ENCODE results near the gene ZNFX1. TPM values are rescaled to one million over a fixed set of nuclear protein-coding genes. Genes with fewer than 3 reads are reported as not detected.

Gene ZNFX1
- polyA plus RNA-seq, 1 of the 3 experiments (the other 2 are of a cell fraction) = 3.9 TPM

DNA sequence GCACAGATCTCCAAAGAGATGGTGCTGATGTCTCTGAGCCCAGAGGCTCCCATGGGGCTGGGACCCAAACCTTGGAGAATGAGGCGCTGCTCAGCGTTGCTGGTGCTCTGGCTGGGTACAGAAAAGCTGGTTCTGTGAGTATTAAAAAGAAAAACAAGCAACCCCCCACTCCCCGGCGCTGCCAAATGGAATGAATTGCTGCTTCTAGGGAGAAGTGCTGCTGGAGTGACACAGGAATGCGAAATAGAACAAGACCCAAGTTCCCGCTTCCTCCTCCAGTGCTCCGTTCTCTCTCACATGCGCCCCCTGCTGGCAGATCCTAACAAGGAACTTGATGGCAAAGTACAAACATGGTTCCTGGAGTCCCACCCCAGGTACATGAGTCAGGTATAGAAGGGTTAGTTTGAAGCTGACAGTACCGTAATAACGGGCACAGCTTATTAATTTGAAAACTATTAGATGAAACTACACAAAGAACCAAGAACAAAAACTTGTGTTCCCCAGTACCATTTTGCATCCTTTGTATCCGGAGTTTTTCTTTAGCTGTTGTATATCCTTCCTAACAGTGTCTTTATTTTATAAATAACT, 60.8 kb downstream of the ZNFX1 start:
- Histone ChIP-seq H3K9me2 (no peaks in the 10 kb centered on the region), H3K27me3 (ENCODE audit: insufficient read depth) (no peaks in the 10 kb centered on the region), H3K36me3 (replicated peaks in 1 of 2; ENCODE audit: control insufficient read depth in 1 of 2, insufficient read depth in 2 of 2, low read length in 1 of 2) (peaks cover 5 to 7% of the 10 kb centered on the region in 2 experiments), H3K9ac (no peak overlapping the region), H3K27ac (ENCODE audit: low read depth in 2 of 2, low read length in 1 of 2) (no peak overlapping the region), H2AFZ (ENCODE audit: low read depth) (peak overlapping the region; percentile 75), H3F3A (replicated peaks; ENCODE audit: insufficient read depth) (peaks cover 3% of the 10 kb centered on the region), H4K20me1 (ENCODE audit: insufficient read depth) (no peaks in the 10 kb centered on the region), H3K4me1 (ENCODE audit: control insufficient read depth in 1 of 2, insufficient read depth in 2 of 2, low read depth in 1 of 2, low read length in 1 of 2) (peaks cover 0 to 8% of the 10 kb centered on the region in 2 experiments; a peak in 1 of 4 replicates), H3K79me2 (ENCODE audit: insufficient read depth) (peaks cover 24% of the 10 kb centered on the region), H3K4me2 (peak overlapping the region; percentile 59), H3K4me3 (ENCODE audit: low read depth in 2 of 2, low read length in 1 of 2) (peak overlapping the region in 1 of 2 experiments; percentile 28; a peak in 1 of 4 replicates), H3K9me3 (no peaks in the 10 kb centered on the region)
- ChIA-PET CTCF (interaction anchor here (0.6 to 6.4 kb wide), 66 partner anchors 9 to 670 kb away, joined by 3 to 112 read pairs (median 4); partner anchors contain the start of genes ARFGEF2, CSE1L and STAU1), POLR2A (no interaction called here)
- 16% methylated on average over 11 of the region's 11 CpGs for WGBS (ENCODE audit: low lambda C conversion rate)
- no peak for TF ChIP-seq RXRA (IDR thresholded peaks at IDR 0.05; ENCODE audit: borderline replicate concordance, low read depth)
- TF ChIP-seq, protein P1, sequence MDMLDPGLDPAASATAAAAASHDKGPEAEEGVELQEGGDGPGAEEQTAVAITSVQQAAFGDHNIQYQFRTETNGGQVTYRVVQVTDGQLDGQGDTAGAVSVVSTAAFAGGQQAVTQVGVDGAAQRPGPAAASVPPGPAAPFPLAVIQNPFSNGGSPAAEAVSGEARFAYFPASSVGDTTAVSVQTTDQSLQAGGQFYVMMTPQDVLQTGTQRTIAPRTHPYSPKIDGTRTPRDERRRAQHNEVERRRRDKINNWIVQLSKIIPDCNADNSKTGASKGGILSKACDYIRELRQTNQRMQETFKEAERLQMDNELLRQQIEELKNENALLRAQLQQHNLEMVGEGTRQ (IDR thresholded peaks at IDR 0.05; ENCODE audit: borderline replicate concordance, low read depth, low read length) = no peak
- TF ChIP-seq, protein P2, sequence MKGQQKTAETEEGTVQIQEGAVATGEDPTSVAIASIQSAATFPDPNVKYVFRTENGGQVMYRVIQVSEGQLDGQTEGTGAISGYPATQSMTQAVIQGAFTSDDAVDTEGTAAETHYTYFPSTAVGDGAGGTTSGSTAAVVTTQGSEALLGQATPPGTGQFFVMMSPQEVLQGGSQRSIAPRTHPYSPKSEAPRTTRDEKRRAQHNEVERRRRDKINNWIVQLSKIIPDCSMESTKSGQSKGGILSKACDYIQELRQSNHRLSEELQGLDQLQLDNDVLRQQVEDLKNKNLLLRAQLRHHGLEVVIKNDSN (IDR thresholded peaks at IDR 0.05; ENCODE audit: borderline replicate concordance, low read depth) = no peak
- TF ChIP-seq TAF1 (IDR thresholded peaks at IDR 0.05; ENCODE audit: borderline replicate concordance, low read depth, low read length) = no peak
- no peak for TF ChIP-seq NRF1 (IDR thresholded peaks at IDR 0.05; ENCODE audit: low read depth, low read length)
- TF ChIP-seq, protein P3, sequence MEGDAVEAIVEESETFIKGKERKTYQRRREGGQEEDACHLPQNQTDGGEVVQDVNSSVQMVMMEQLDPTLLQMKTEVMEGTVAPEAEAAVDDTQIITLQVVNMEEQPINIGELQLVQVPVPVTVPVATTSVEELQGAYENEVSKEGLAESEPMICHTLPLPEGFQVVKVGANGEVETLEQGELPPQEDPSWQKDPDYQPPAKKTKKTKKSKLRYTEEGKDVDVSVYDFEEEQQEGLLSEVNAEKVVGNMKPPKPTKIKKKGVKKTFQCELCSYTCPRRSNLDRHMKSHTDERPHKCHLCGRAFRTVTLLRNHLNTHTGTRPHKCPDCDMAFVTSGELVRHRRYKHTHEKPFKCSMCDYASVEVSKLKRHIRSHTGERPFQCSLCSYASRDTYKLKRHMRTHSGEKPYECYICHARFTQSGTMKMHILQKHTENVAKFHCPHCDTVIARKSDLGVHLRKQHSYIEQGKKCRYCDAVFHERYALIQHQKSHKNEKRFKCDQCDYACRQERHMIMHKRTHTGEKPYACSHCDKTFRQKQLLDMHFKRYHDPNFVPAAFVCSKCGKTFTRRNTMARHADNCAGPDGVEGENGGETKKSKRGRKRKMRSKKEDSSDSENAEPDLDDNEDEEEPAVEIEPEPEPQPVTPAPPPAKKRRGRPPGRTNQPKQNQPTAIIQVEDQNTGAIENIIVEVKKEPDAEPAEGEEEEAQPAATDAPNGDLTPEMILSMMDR (IDR thresholded peaks at IDR 0.05) = peak; percentile 94
- TF ChIP-seq GABPA (IDR thresholded peaks at IDR 0.05; ENCODE audit: low read depth) = no peak
- no peak for TF ChIP-seq SIN3A (IDR thresholded peaks at IDR 0.05; ENCODE audit: borderline replicate concordance, low read depth, low read length)
- TF ChIP-seq JUND (IDR thresholded peaks at IDR 0.05) = no peak
- TF ChIP-seq MXI1 (IDR thresholded peaks at IDR 0.05; ENCODE audit: low read depth, low read length) = 0 out of 2 replicates have a peak, but pooled peaks have one; percentile 32
- TF ChIP-seq, protein P4, sequence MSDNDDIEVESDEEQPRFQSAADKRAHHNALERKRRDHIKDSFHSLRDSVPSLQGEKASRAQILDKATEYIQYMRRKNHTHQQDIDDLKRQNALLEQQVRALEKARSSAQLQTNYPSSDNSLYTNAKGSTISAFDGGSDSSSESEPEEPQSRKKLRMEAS (IDR thresholded peaks at IDR 0.05; ENCODE audit: low read depth) = peak; percentile 65; the same call in 1 of the 2 replicates
- 0 out of 2 replicates have a peak, but pooled peaks have one; percentile 10 for TF ChIP-seq RFX5 (IDR thresholded peaks at IDR 0.05; ENCODE audit: low read length)
- TF ChIP-seq CHD2 (IDR thresholded peaks at IDR 0.05; ENCODE audit: low read length, partially characterized antibody) = no peak
- TF ChIP-seq EZH2phosphoT487 (IDR thresholded peaks at IDR 0.05; ENCODE audit: borderline replicate concordance, low read depth) = no peak
- TF ChIP-seq TEAD4 (IDR thresholded peaks at IDR 0.05; ENCODE audit: borderline replicate concordance, insufficient read depth) = no peak
- no peak for TF ChIP-seq NFIC (IDR thresholded peaks at IDR 0.05; ENCODE audit: borderline replicate concordance)
- peak; percentile 87 for TF ChIP-seq SMC3 (IDR thresholded peaks at IDR 0.05; ENCODE audit: low read depth, low read length)
- no peak for TF ChIP-seq MEF2A (IDR thresholded peaks at IDR 0.05; ENCODE audit: borderline replicate concordance, low read depth)
- peak; percentile 81 for TF ChIP-seq RAD21 (IDR thresholded peaks at IDR 0.05; ENCODE audit: low read length)
- DNase-seq = peak; percentile 71
